HCT116 (cell line): ENCODE results near the gene TIPIN. TPM values are rescaled to one million over a fixed set of nuclear protein-coding genes. Genes with fewer than 3 reads are reported as not detected.
"Not testable (repeated sequence)": the region's sequence is repeated elsewhere in the genome, so short reads cannot be mapped to it uniquely, and the experiment has no call there.

Experiments used
- ATAC-seq: fragments of 200-7000 bp; cut with Tn5 transposase; 2 replicates; pipeline ENCODE4 v1.9.1; 2020; ENCODE audit warnings: mild to moderate bottlenecking, moderate library complexity
- BruUV-seq: library from RNA; stranded (reverse); fragments of 400-500 nt; replicated peaks from 2 replicates; lab custom pipeline; 2021; lab: Mats Ljungman, UMichigan
- CTCF ChIA-PET: fragments of 300-600 bp; sonication (Branson Sonifier 250); formaldehyde crosslinking; loops from one replicate; lab custom pipeline; 2021; ENCODE audit warnings: antibody characterized with exemption; lab: Charles Lee
- POLR2A ChIA-PET: fragments of 300-600, 350-600 bp; sonication (Branson Sonifier 250); formaldehyde crosslinking; loops from one replicate; lab custom pipeline; 2021; ENCODE audit warnings: antibody characterized with exemption; lab: Charles Lee
- RAD21 ChIA-PET, 2 experiments: fragments of 300-600 bp; sonication (Branson Sonifier 250); formaldehyde crosslinking; loops; one replicate each; lab custom pipeline; 2023; ENCODE audit warnings: low total read pairs in 2 of 2; ENCODE audit not compliant: uncharacterized antibody in 2 of 2, unreplicated experiment in 2 of 2, low non-redundant PET in 1 of 2; lab: Charles Lee
- DNase-seq: peaks from one replicate; pipeline ENCODE4 v3.0.0-alpha.2; 2010; ENCODE audit warnings: low read depth, low spot score
- H2AFZ ChIP-seq: fragments of 200-600 bp; shearing (Covaris generic), sonication (generic); 2 replicates; pipeline ENCODE4 v1.6.1; 2017; ENCODE audit warnings: low read depth, mixed run types, mixed read lengths, antibody characterized with exemption, low read length; ENCODE audit not compliant: poor library complexity, severe bottlenecking
- H3K27ac ChIP-seq: 2 replicates; pipeline ENCODE4 v1.5.1; 2012; ENCODE audit warnings: low read depth, low read length
- H3K27me3 ChIP-seq: fragments of 200-600 bp; sonication (generic); 2 replicates; pipeline ENCODE4 v1.6.1; 2016; ENCODE audit warnings: mixed run types, low read length, mixed read lengths; ENCODE audit not compliant: insufficient read depth
- H3K36me3 ChIP-seq, 2 experiments: fragments of 200-500 bp in 1 of 2; fragments of 200-600 bp in 1 of 2; sonication (Bioruptor generic) in 1 of 2; sonication (generic) in 1 of 2; 2 replicates each; pipeline versions ENCODE4 v1.5.1 to v1.6.1; 2014 to 2016; ENCODE audit warnings: low read length in 2 of 2, inconsistent platforms in 1 of 2, mixed read lengths in 1 of 2, mixed run types in 1 of 2; ENCODE audit not compliant: insufficient read depth in 2 of 2, control insufficient read depth in 1 of 2
- H3K4me1 ChIP-seq, 2 experiments: fragments of 200-600 bp in 1 of 2; sonication (generic) in 1 of 2; 2 replicates each; pipeline versions ENCODE4 v1.5.1 to v1.6.1; 2012 to 2017; ENCODE audit warnings: low read length in 2 of 2, inconsistent platforms in 1 of 2, mild to moderate bottlenecking in 1 of 2, mixed read lengths in 1 of 2, mixed run types in 1 of 2, moderate library complexity in 1 of 2; ENCODE audit not compliant: insufficient read depth in 2 of 2, control insufficient read depth in 1 of 2
- H3K4me2 ChIP-seq: fragments of 200-600 bp; sonication (generic); 2 replicates; pipeline ENCODE4 v1.6.1; 2017; ENCODE audit warnings: mixed run types, low read length, mixed read lengths
- H3K4me3 ChIP-seq, 2 experiments: fragments of 200-600 bp in 1 of 2; sonication (generic) in 1 of 2; replicated peaks in 1 of 2; 2 replicates each; pipeline ENCODE4 v1.5.1; 2011 to 2016; ENCODE audit warnings: low read length in 2 of 2, control low read depth in 1 of 2, low read depth in 1 of 2, mild to moderate bottlenecking in 1 of 2, mixed read lengths in 1 of 2, mixed run types in 1 of 2
- H3K79me2 ChIP-seq: fragments of 200-600 bp; sonication (generic); 2 replicates; pipeline ENCODE4 v1.6.1; 2017; ENCODE audit warnings: mild to moderate bottlenecking, mixed run types, low read length, moderate library complexity, mixed read lengths; ENCODE audit not compliant: insufficient read depth
- H3K9ac ChIP-seq: fragments of 200-600 bp; sonication (generic); 2 replicates; pipeline ENCODE4 v1.6.1; 2016; ENCODE audit warnings: low read length, mixed read lengths
- H3K9me2 ChIP-seq: fragments of 200-600 bp; sonication (generic), shearing (Covaris generic); 2 replicates; pipeline ENCODE4 v1.6.1; 2017; ENCODE audit warnings: mixed run types, mild to moderate bottlenecking, moderate library complexity; ENCODE audit not compliant: insufficient read depth
- H3K9me3 ChIP-seq, 2 experiments: fragments of 200-500 bp in 1 of 2; fragments of 200-600 bp in 1 of 2; sonication (Bioruptor generic) in 1 of 2; sonication (generic) in 1 of 2; 2 replicates each; pipeline ENCODE4 v1.6.1; 2014 to 2017; ENCODE audit warnings: low read length in 2 of 2, mixed read lengths in 2 of 2, inconsistent platforms in 1 of 2, low read depth in 1 of 2, mild to moderate bottlenecking in 1 of 2, mixed run types in 1 of 2, moderate library complexity in 1 of 2; ENCODE audit not compliant: control insufficient read depth in 1 of 2, insufficient read depth in 1 of 2
- H4K20me1 ChIP-seq: fragments of 200-600 bp; sonication (generic), shearing (Covaris generic); 2 replicates; pipeline ENCODE4 v1.6.1; 2017; ENCODE audit warnings: mixed run types, mild to moderate bottlenecking, moderate library complexity; ENCODE audit not compliant: insufficient read depth
- ATF3 ChIP-seq: IDR thresholded peaks from 2 replicates; pipeline ENCODE4 v1.6.1; 2012
- CEBPB ChIP-seq: IDR thresholded peaks from 2 replicates; pipeline ENCODE4 v1.6.1; 2012; ENCODE audit warnings: low read depth
- EGR1 ChIP-seq: IDR thresholded peaks from 2 replicates; pipeline ENCODE4 v1.6.1; 2012; ENCODE audit warnings: low read depth
- ELF1 ChIP-seq: IDR thresholded peaks from 2 replicates; pipeline ENCODE4 v1.6.1; 2012; ENCODE audit warnings: low read depth, borderline replicate concordance
- EZH2phosphoT487 ChIP-seq: fragments of 200-600 bp; IDR thresholded peaks from 2 replicates; pipeline ENCODE4 v1.6.1; 2018; ENCODE audit warnings: antibody characterized with exemption, borderline replicate concordance
- FOSL1 ChIP-seq: IDR thresholded peaks from 2 replicates; pipeline ENCODE4 v1.6.1; 2012; ENCODE audit warnings: low read depth
- POLR2A ChIP-seq: IDR thresholded peaks from 2 replicates; pipeline ENCODE4 v1.7.0; 2011; ENCODE audit warnings: borderline replicate concordance; ENCODE audit not compliant: insufficient read depth, insufficient read length; ENCODE audit errors: extremely low read depth
- POLR2AphosphoS5 ChIP-seq: IDR thresholded peaks from 2 replicates; pipeline ENCODE4 v1.6.1; 2011; ENCODE audit warnings: mild to moderate bottlenecking, low read depth, low read length, moderate library complexity
- RAD21 ChIP-seq: IDR thresholded peaks from 2 replicates; pipeline ENCODE4 v1.6.1; 2012; ENCODE audit warnings: low read depth, mild to moderate bottlenecking
- SIN3A ChIP-seq: IDR thresholded peaks from 2 replicates; pipeline ENCODE4 v1.6.1; 2012; ENCODE audit warnings: low read depth
- SP1 ChIP-seq: IDR thresholded peaks from 2 replicates; pipeline ENCODE4 v1.6.1; 2012; ENCODE audit warnings: low read depth
- SRF ChIP-seq: IDR thresholded peaks from 2 replicates; pipeline ENCODE4 v1.6.1; 2012; ENCODE audit warnings: low read depth
- TCF7L2 ChIP-seq: IDR thresholded peaks from 2 replicates; pipeline ENCODE4 v1.7.0; 2011; ENCODE audit warnings: borderline replicate concordance, inconsistent platforms; ENCODE audit not compliant: insufficient read depth, insufficient read length; ENCODE audit errors: extremely low read depth
- ZNF274 ChIP-seq: fragments of 200-500 bp; sonication (Bioruptor generic); IDR thresholded peaks from 2 replicates; pipeline ENCODE4 v1.6.1; 2014; ENCODE audit warnings: mild to moderate bottlenecking, low read depth, low read length, inconsistent platforms
- intact Hi-C: fragments of 100-400 bp; cut with micrococcal nuclease; formaldehyde crosslinking; loops from 2 replicates; pipeline ENCODE4 v1.10.0; 2022
- total RNA-seq: library from RNA; stranded (reverse); gene quantifications from one replicate; pipeline ENCODE4 v1.2.1, GENCODE V29; 2021; ENCODE audit not compliant: unreplicated experiment
- TF ChIP-seq, protein P1 (sequence below): IDR thresholded peaks from 2 replicates; pipeline ENCODE4 v1.6.1; 2012

TIPIN gene
- total RNA-seq, 1 experiment from 2014 or later, result 28.1 TPM

- RAD21 ChIA-PET, H3K4me1 ChIP-seq, H3K27ac ChIP-seq, H3K27me3 ChIP-seq, H3K9me2 ChIP-seq, H3K79me2 ChIP-seq, H3K4me2 ChIP-seq, H3K9me3 ChIP-seq, H2AFZ ChIP-seq, DNase-seq, BruUV-seq, ATAC-seq, POLR2A ChIA-PET, H3K9ac ChIP-seq, intact Hi-C loops, H3K4me3 ChIP-seq, H4K20me1 ChIP-seq: not testable (repeated sequence)
- H3K36me3 ChIP-seq, result peaks cover 0 to 11% of the 10 kb centered on the region in 2 experiments; a peak in 2 of 4 replicates
- CTCF ChIA-PET, result interaction anchor here (0.6 kb wide), 1 partner anchor 268 kb away, joined by 4 read pairs; no protein-coding TSS in a partner anchor
These were observed 52.1 kb downstream of the TIPIN start for GRCh38 chr15:66304425-66304824.

DNA sequence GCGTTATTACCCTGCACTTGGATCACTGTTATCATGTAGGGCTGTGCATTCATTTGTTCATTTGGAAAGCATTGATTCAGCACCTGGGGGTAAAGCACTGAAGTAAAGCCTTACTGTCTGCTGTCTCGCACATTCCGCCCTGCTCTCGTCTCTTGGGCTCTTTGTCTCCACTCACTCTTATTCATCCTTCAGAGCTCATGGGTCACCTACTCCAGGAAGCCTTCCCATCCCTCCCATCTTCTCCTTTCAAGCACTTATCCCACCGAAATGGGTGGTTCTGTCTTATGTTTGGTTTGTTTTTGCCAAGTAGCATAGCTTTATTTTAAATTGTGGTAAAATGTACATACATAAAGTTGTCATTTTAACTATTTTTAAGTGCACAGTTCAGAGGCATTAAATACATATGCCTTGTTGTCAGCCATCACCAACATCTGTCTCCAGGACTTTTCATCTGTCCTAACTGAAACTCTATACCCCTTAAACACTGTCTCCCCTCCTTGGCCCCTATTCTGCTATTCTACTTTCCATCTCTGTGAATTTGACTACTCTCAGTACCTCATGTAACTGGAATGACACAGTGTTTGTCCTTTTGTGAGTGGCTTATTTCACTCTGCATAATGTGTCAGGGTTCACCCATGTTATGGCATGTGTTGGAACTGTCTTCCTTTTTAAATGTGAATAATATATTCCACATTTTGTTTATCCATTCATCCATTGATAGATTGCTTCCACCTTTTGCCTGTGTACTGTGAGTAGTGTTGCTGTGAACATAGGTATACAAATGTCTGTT is 53.8 kb downstream of the TIPIN start:
- H3K79me2 ChIP-seq, result no peaks in the 10 kb centered on the region; the same call in 1 of the 2 replicates
- intact Hi-C loops, result no loop called here
- no peaks in the 10 kb centered on the region for H4K20me1 ChIP-seq
- ChIA-PET RAD21 (no interaction called here), CTCF (no interaction called here), POLR2A (interaction anchor here (1.3 kb wide), 1 partner anchor 10 kb away, joined by 3 read pairs; no protein-coding TSS in a partner anchor)
- H3K9me3 ChIP-seq, result no peaks in the 10 kb centered on the region
- ATAC-seq, result no peak
- no peak for DNase-seq
- BruUV-seq, result no TSS peak
- no peaks in the 10 kb centered on the region for H3K4me1 ChIP-seq
- H3K36me3 ChIP-seq, result peaks cover 0 to 6% of the 10 kb centered on the region in 2 experiments; a peak in 1 of 4 replicates
- H3K4me2 ChIP-seq, result no peak overlapping the region
- no peaks in the 10 kb centered on the region for H3K27me3 ChIP-seq
- TF ChIP-seq EGR1 (no peak), FOSL1 (no peak), ELF1 (no peak), ATF3 (no peak), SRF (no peak), ZNF274 (no peak), POLR2A (no peak), RAD21 (no peak), SP1 (no peak), EZH2phosphoT487 (no peak), SIN3A (no peak), CEBPB (no peak), POLR2AphosphoS5 (no peak), TCF7L2 (no peak)
- TF ChIP-seq, protein P1, sequence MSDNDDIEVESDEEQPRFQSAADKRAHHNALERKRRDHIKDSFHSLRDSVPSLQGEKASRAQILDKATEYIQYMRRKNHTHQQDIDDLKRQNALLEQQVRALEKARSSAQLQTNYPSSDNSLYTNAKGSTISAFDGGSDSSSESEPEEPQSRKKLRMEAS, result no peak
- H2AFZ ChIP-seq, result no peak overlapping the region
- no peaks in the 10 kb centered on the region for H3K9me2 ChIP-seq
- H3K27ac ChIP-seq, result no peak overlapping the region
- no peak overlapping the region for H3K4me3 ChIP-seq
- H3K9ac ChIP-seq, result no peak overlapping the region
